ENCODE results near the gene TPSD1. TPM values are rescaled to one million over a fixed set of nuclear protein-coding genes. Genes with fewer than 3 reads are reported as not detected.

Gene TPSD1
- not detected for total RNA-seq

GRCh38 chr16:1255276-1256122 is at the start of gene TPSD1:
TPSD1 (plus strand) TSS chr16:1256069; CDS start chr16:1256281, 212 bp downstream.

GRCh38 chr16:1225051-1225451 is 30.8 kb upstream of the TPSD1 start, which contains the start of gene TPSG1:
TPSG1 (minus strand) TSS chr16:1225268; CDS start chr16:1225252, 16 bp downstream.

GRCh38 chr16:1230084-1230470 is 25.8 kb upstream of the TPSD1 start, which contains the start of gene TPSB2:
TPSB2 (minus strand) TSS chr16:1230184; CDS start chr16:1229951, 233 bp downstream.

GRCh38 chr16:1240436-1240835 is 15.4 kb upstream of the TPSD1 start, which contains the start of gene TPSAB1:
TPSAB1 (plus strand) TSS chr16:1240705; CDS start chr16:1240939, 234 bp downstream.

Other genes with a start within 250 kb of the TPSD1 start
- gene SSTR5, start 183.3 kb upstream of the TPSD1 start, total RNA-seq: not detected
- gene C1QTNF8, start 159.8 kb upstream of the TPSD1 start, total RNA-seq: not detected
- 1 to 10 TPM; 1.9 TPM for gene CACNA1H, start 103.0 kb upstream of the TPSD1 start, total RNA-seq
- gene TPSG1, start 30.8 kb upstream of the TPSD1 start, total RNA-seq: not detected
- not detected for gene TPSB2, start 25.9 kb upstream of the TPSD1 start, total RNA-seq
- gene TPSAB1, start 15.4 kb upstream of the TPSD1 start, total RNA-seq: not detected
- gene UBE2I, start 53.6 kb downstream of the TPSD1 start, total RNA-seq: 100 to 1,000 TPM; 165 to 201 TPM
- 1 to 10 TPM; 1.4 to 1.7 TPM for gene BAIAP3, start 77.6 kb downstream of the TPSD1 start, total RNA-seq
- 10 to 100 TPM; 34.5 to 38.1 TPM for gene TSR3, start 95.8 kb downstream of the TPSD1 start, total RNA-seq
- 10 to 100 TPM; 37.3 to 40.1 TPM for gene GNPTG, start 95.9 kb downstream of the TPSD1 start, total RNA-seq
- gene UNKL, start 158.6 kb downstream of the TPSD1 start, total RNA-seq: 10 to 100 TPM; 46.5 to 51.1 TPM
- gene UQCC4, start 164.7 kb downstream of the TPSD1 start, total RNA-seq: 10 to 100 TPM; 11.5 to 14.0 TPM
- gene PERCC1, start 175.0 kb downstream of the TPSD1 start, total RNA-seq: under 1 TPM in 1 of 2 experiments, not detected in 1; 0.73 TPM
- gene CCDC154, start 188.5 kb downstream of the TPSD1 start, total RNA-seq: 1 to 10 TPM; 2.7 to 3.7 TPM
- 10 to 100 TPM; 61.3 to 66.5 TPM for gene CLCN7, start 219.0 kb downstream of the TPSD1 start, total RNA-seq
- not detected for gene PTX4, start 232.9 kb downstream of the TPSD1 start, total RNA-seq
- gene TELO2, start 237.3 kb downstream of the TPSD1 start, total RNA-seq: 10 to 100 TPM; 55.8 to 58.1 TPM